ENCODE results near the gene INPP4B. TPM values are rescaled to one million over a fixed set of nuclear protein-coding genes. Genes with fewer than 3 reads are reported as not detected.
A peak's percentile ranks its signal among the peaks of the same experiment; 100 is the strongest.

The INPP4B gene
- total and polyA plus RNA-seq, 2 experiments from 2014 or later, result 20.3 to 27.5 TPM

- no peak overlapping the region for H3K4me3 ChIP-seq
- H4K20me1 ChIP-seq (ENCODE audit: insufficient read depth), result no peaks in the 10 kb centered on the region
- TF ChIP-seq EZH2phosphoT487 (IDR thresholded peaks at IDR 0.05; ENCODE audit: insufficient read depth, low read depth), result no peak
- TF ChIP-seq EZH2 (IDR thresholded peaks at IDR 0.05; ENCODE audit: insufficient read depth, poor library complexity, severe bottlenecking), result no peak
- H3K9ac ChIP-seq, result no peak overlapping the region; the same call in 1 of the 2 replicates
- no peaks in the 10 kb centered on the region; the same call in 1 of the 2 replicates for H3K9me2 ChIP-seq (ENCODE audit: insufficient read depth)
- WGBS, 2 experiments (ENCODE audit: low coverage in 1 of 2, low lambda C conversion rate in 2 of 2, missing lambda C conversion rate in 2 of 2), result 73 to 77% methylated on average over 3 of the region's 3 CpGs
- peak overlapping the region; percentile 62 for H3K4me2 ChIP-seq (ENCODE audit: unreplicated experiment)
- no peaks in the 10 kb centered on the region for H3K9me3 ChIP-seq (ENCODE audit: low read depth)
- H3K27ac ChIP-seq, result peak overlapping the region; percentile 82
- peaks cover 32% of the 10 kb centered on the region for H3F3A ChIP-seq (ENCODE audit: insufficient read depth)
- no peaks in the 10 kb centered on the region for H3K27me3 ChIP-seq (replicated peaks; ENCODE audit: insufficient read depth)
- no peaks in the 10 kb centered on the region for H3K36me3 ChIP-seq (ENCODE audit: low read depth)
- in situ Hi-C loops (cut with MboI), result no loop called here
- H3K4me1 ChIP-seq (ENCODE audit: insufficient read depth), result peaks cover 55% of the 10 kb centered on the region
- DNase-seq, result no peak
- H3K79me2 ChIP-seq (ENCODE audit: insufficient read depth), result no peaks in the 10 kb centered on the region
- H2AFZ ChIP-seq, result no peak overlapping the region
These were observed 296.9 kb downstream of the INPP4B start for GRCh38 chr4:142549248-142549647.

GRCh38 chr4:142548491-142548890, 297.6 kb downstream of the INPP4B start:
- H4K20me1 ChIP-seq (ENCODE audit: insufficient read depth), result no peaks in the 10 kb centered on the region
- peaks cover 55% of the 10 kb centered on the region for H3K4me1 ChIP-seq (ENCODE audit: insufficient read depth)
- no peaks in the 10 kb centered on the region for H3K36me3 ChIP-seq (ENCODE audit: low read depth)
- in situ Hi-C loops (cut with MboI), result no loop called here
- no peak overlapping the region for H2AFZ ChIP-seq
- peak overlapping the region; percentile 4 for H3K4me2 ChIP-seq (ENCODE audit: unreplicated experiment)
- H3K79me2 ChIP-seq (ENCODE audit: insufficient read depth), result no peaks in the 10 kb centered on the region
- TF ChIP-seq EZH2phosphoT487 (IDR thresholded peaks at IDR 0.05; ENCODE audit: insufficient read depth, low read depth) (no peak), EZH2 (IDR thresholded peaks at IDR 0.05; ENCODE audit: insufficient read depth, poor library complexity, severe bottlenecking) (no peak)
- peak; percentile 34 for DNase-seq
- H3K9ac ChIP-seq, result no peak overlapping the region
- peaks cover 32% of the 10 kb centered on the region for H3F3A ChIP-seq (ENCODE audit: insufficient read depth)
- WGBS, 2 experiments (ENCODE audit: low coverage in 1 of 2, low lambda C conversion rate in 2 of 2, missing lambda C conversion rate in 2 of 2), result 0 to 5% methylated on average over 1 of the region's 1 CpG
- no peaks in the 10 kb centered on the region for H3K27me3 ChIP-seq (replicated peaks; ENCODE audit: insufficient read depth)
- no peak overlapping the region for H3K4me3 ChIP-seq
- peak overlapping the region; percentile 61 for H3K27ac ChIP-seq
- no peaks in the 10 kb centered on the region; the same call in 1 of the 2 replicates for H3K9me2 ChIP-seq (ENCODE audit: insufficient read depth)
- H3K9me3 ChIP-seq (ENCODE audit: low read depth), result no peaks in the 10 kb centered on the region

GRCh38 chr4:142547974-142548373, 298.1 kb downstream of the INPP4B start:
- peak overlapping the region; percentile 61 for H3K27ac ChIP-seq

GRCh38 chr4:142544594-142544993, 301.5 kb downstream of the INPP4B start:
- peak; percentile 18 for DNase-seq
- Histone ChIP-seq H2AFZ (no peak overlapping the region), H3K4me2 (ENCODE audit: unreplicated experiment) (no peak overlapping the region), H3K4me1 (ENCODE audit: insufficient read depth) (peaks cover 30% of the 10 kb centered on the region), H3F3A (ENCODE audit: insufficient read depth) (peaks cover 21% of the 10 kb centered on the region), H3K9me2 (ENCODE audit: insufficient read depth) (no peaks in the 10 kb centered on the region; the same call in 1 of the 2 replicates), H3K27ac (no peak overlapping the region), H3K9me3 (ENCODE audit: low read depth) (no peaks in the 10 kb centered on the region), H3K9ac (no peak overlapping the region), H3K4me3 (no peak overlapping the region), H3K36me3 (ENCODE audit: low read depth) (no peaks in the 10 kb centered on the region), H3K27me3 (replicated peaks; ENCODE audit: insufficient read depth) (no peaks in the 10 kb centered on the region), H3K79me2 (ENCODE audit: insufficient read depth) (no peaks in the 10 kb centered on the region), H4K20me1 (ENCODE audit: insufficient read depth) (no peaks in the 10 kb centered on the region)
- in situ Hi-C loops (cut with MboI), result no loop called here
- 93 to 97% methylated on average over 3 of the region's 3 CpGs for WGBS, 2 experiments (ENCODE audit: low coverage in 1 of 2, low lambda C conversion rate in 2 of 2, missing lambda C conversion rate in 2 of 2)
- TF ChIP-seq EZH2 (IDR thresholded peaks at IDR 0.05; ENCODE audit: insufficient read depth, poor library complexity, severe bottlenecking), result no peak
- TF ChIP-seq EZH2phosphoT487 (IDR thresholded peaks at IDR 0.05; ENCODE audit: insufficient read depth, low read depth), result no peak

More at GRCh38 chr4:142547974-142548373, 298.1 kb downstream of the INPP4B start:
- Histone ChIP-seq H3K9me3 (ENCODE audit: low read depth) (no peaks in the 10 kb centered on the region), H3K4me1 (ENCODE audit: insufficient read depth) (peaks cover 53% of the 10 kb centered on the region), H3K79me2 (ENCODE audit: insufficient read depth) (no peaks in the 10 kb centered on the region), H4K20me1 (ENCODE audit: insufficient read depth) (no peaks in the 10 kb centered on the region), H3K9ac (no peak overlapping the region), H3F3A (ENCODE audit: insufficient read depth) (peaks cover 32% of the 10 kb centered on the region), H3K4me2 (ENCODE audit: unreplicated experiment) (peak overlapping the region; percentile 4), H3K27me3 (replicated peaks; ENCODE audit: insufficient read depth) (no peaks in the 10 kb centered on the region), H2AFZ (0 out of 2 replicates have a peak overlapping the region, but pooled peaks have one; percentile 22), H3K9me2 (ENCODE audit: insufficient read depth) (no peaks in the 10 kb centered on the region; the same call in 1 of the 2 replicates), H3K36me3 (ENCODE audit: low read depth) (no peaks in the 10 kb centered on the region), H3K4me3 (no peak overlapping the region)
- peak; percentile 80 for DNase-seq
- in situ Hi-C loops (cut with MboI), result no loop called here
- 5 to 12% methylated on average over 1 of the region's 1 CpG for WGBS, 2 experiments (ENCODE audit: low coverage in 1 of 2, low lambda C conversion rate in 2 of 2, missing lambda C conversion rate in 2 of 2)
- no peak for TF ChIP-seq EZH2phosphoT487 (IDR thresholded peaks at IDR 0.05; ENCODE audit: insufficient read depth, low read depth)
- TF ChIP-seq EZH2 (IDR thresholded peaks at IDR 0.05; ENCODE audit: insufficient read depth, poor library complexity, severe bottlenecking), result no peak

Data from GM23248 (cell line).